ENCODE data around the gene DENND1A.

DNA sequence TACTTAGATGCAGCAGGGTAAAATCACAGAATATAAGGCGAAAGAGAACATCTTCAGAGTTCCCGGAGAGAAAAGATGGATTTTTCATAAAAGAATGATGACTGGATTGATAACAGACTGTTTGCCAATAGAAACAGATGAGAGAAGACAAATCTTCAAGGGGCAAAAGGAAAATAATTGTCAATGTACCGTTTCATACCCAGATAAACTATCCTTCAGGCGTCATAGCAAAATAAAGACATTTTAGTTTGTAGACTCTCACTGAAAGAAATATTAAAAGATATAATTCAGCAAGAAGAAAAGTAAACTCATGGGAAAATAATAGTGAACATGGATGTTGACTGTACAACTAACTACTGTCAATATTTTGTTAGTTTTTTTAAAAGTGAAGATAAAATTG, 399.7 kb downstream of the DENND1A start:
- TF ChIP-seq CTCF (IDR thresholded peaks at IDR 0.05) (no peak), POLR2A (IDR thresholded peaks at IDR 0.05; ENCODE audit: low read depth) (no peak), EP300 (IDR thresholded peaks at IDR 0.05) (no peak), POLR2AphosphoS5 (IDR thresholded peaks at IDR 0.05) (no peak)
